ENCODE data around the gene CCDC102B. TPM values are rescaled to one million over a fixed set of nuclear protein-coding genes. Genes with fewer than 3 reads are reported as not detected.

CCDC102B gene
- total RNA-seq, 1 donor, result 4.1 TPM

DNA sequence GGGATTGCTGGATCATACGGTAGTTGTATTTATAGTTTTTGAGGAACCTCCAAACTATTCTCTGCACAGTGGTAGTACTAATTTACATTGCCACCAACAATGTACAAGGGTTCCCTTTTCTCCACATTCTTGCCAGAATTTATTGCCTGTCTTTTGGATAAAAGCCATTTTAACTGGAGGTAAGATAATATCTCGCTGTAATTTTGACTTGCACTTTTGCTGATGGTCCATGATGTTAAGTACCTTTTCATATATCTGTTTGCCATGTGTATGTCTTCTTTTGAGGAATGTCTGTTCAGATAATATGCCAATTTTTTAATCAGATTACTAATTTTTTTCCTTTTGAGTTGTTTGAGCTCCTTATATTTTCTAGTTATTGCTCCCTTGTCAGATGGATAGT is 158.8 kb downstream of the CCDC102B start:
- Histone ChIP-seq H3K4me1 (ENCODE audit: insufficient read depth, low read length) (no peaks in the 10 kb centered on the region), H3K4me3 (ENCODE audit: low read length) (no peak overlapping the region), H3K27me3 (ENCODE audit: insufficient read depth, low read length) (no peaks in the 10 kb centered on the region), H3K9me3 (ENCODE audit: low read depth, low read length) (no peaks in the 10 kb centered on the region)

DNA sequence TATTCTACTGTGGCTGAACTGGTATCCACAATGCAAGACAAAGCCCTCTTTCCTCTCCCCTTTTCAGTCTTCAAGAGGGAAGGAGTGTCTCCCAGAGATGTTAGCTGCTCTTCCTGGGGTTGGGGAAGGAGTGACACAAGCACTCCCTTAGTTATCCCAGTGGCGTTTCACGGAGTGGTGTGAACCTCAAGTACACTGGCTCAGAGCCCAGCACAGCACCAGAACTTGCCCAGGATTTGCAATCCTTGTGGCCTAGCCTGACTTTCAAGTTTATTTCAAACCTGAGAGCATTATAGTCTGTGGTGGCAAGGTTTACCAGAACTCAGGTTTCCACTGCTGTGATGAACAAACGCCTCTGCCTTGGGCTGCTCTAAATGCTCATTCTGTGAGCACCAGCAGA is 162.5 kb downstream of the CCDC102B start:
- H3K27me3 ChIP-seq (ENCODE audit: insufficient read depth, low read length), result no peaks in the 10 kb centered on the region
- no peaks in the 10 kb centered on the region for H3K4me1 ChIP-seq (ENCODE audit: insufficient read depth, low read length)
- H3K4me3 ChIP-seq (ENCODE audit: low read length), result no peak overlapping the region
- H3K9me3 ChIP-seq (ENCODE audit: low read depth, low read length), result no peaks in the 10 kb centered on the region

DNA sequence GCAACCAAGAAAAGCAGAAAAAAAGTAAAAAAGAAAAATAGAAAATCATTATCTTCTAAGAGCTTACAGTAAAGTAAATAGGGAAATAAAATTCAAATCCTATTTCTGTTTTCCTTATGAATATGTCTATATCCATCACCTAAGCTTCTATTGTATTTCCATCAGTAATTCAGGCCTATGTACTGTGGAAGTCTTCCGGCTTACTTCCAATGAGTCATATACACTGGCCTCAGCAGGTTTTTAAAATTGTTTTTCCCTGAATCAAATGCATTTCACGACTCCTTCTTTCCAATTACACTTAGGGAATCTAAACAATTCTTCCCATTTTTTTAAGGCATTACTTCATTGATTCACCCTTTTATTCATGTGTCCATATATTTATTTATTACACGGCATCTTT is 164.7 kb downstream of the CCDC102B start:
- Histone ChIP-seq H3K4me3 (ENCODE audit: low read length) (no peak overlapping the region), H3K27me3 (ENCODE audit: insufficient read depth, low read length) (no peaks in the 10 kb centered on the region), H3K4me1 (ENCODE audit: insufficient read depth, low read length) (no peaks in the 10 kb centered on the region), H3K9me3 (ENCODE audit: low read depth, low read length) (no peaks in the 10 kb centered on the region)

- Histone ChIP-seq H3K4me1 (ENCODE audit: insufficient read depth, low read length) (no peaks in the 10 kb centered on the region), H3K4me3 (ENCODE audit: low read length) (no peak overlapping the region), H3K27me3 (ENCODE audit: insufficient read depth, low read length) (no peaks in the 10 kb centered on the region), H3K9me3 (ENCODE audit: low read depth, low read length) (no peaks in the 10 kb centered on the region)
Observed at GRCh38 chr18:68965817-68966216, 167.9 kb downstream of the CCDC102B start.

- no peaks in the 10 kb centered on the region for H3K27me3 ChIP-seq (ENCODE audit: insufficient read depth, low read length)
- H3K4me1 ChIP-seq (ENCODE audit: insufficient read depth, low read length), result no peaks in the 10 kb centered on the region
- H3K9me3 ChIP-seq (ENCODE audit: low read depth, low read length), result no peaks in the 10 kb centered on the region
- H3K4me3 ChIP-seq (ENCODE audit: low read length), result no peak overlapping the region
Observed at GRCh38 chr18:68969027-68969426, 171.1 kb downstream of the CCDC102B start.

DNA sequence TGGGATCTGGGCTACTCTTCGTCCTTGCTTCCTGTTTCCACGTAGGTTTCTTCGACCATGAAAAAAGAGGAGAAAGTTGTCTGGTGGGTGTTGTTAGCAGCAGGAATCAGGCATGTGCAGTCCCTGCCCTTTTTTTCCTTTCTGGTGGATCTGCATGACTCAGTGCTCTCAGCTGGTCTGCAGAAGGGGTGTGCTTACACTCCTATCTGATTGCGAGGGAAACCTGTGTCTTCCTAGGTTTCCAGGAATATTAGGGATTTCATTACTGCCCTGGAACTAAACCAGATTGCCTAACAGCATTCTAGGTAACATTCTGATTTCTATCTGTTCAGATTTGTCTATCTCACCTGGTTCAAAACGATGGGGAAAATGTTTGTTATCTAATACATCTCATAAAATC is 174.3 kb downstream of the CCDC102B start:
- no peaks in the 10 kb centered on the region for H3K27me3 ChIP-seq (ENCODE audit: insufficient read depth, low read length)
- H3K9me3 ChIP-seq (ENCODE audit: low read depth, low read length), result no peaks in the 10 kb centered on the region
- no peaks in the 10 kb centered on the region for H3K4me1 ChIP-seq (ENCODE audit: insufficient read depth, low read length)
- H3K4me3 ChIP-seq (ENCODE audit: low read length), result no peak overlapping the region

GRCh38 chr18:68979737-68980136 is 181.9 kb downstream of the CCDC102B start:
- Histone ChIP-seq H3K27me3 (ENCODE audit: insufficient read depth, low read length) (no peaks in the 10 kb centered on the region), H3K4me1 (ENCODE audit: insufficient read depth, low read length) (no peaks in the 10 kb centered on the region), H3K4me3 (ENCODE audit: low read length) (no peak overlapping the region), H3K9me3 (ENCODE audit: low read depth, low read length) (no peaks in the 10 kb centered on the region)

- Histone ChIP-seq H3K4me3 (ENCODE audit: low read length) (no peak overlapping the region), H3K4me1 (ENCODE audit: insufficient read depth, low read length) (no peaks in the 10 kb centered on the region), H3K27me3 (ENCODE audit: insufficient read depth, low read length) (no peaks in the 10 kb centered on the region), H3K9me3 (ENCODE audit: low read depth, low read length) (no peaks in the 10 kb centered on the region)
Observed at GRCh38 chr18:68983126-68983525, 185.2 kb downstream of the CCDC102B start.

- no peaks in the 10 kb centered on the region for H3K4me1 ChIP-seq (ENCODE audit: insufficient read depth, low read length)
- no peaks in the 10 kb centered on the region for H3K27me3 ChIP-seq (ENCODE audit: insufficient read depth, low read length)
- no peaks in the 10 kb centered on the region for H3K9me3 ChIP-seq (ENCODE audit: low read depth, low read length)
- H3K4me3 ChIP-seq (ENCODE audit: low read length), result no peak overlapping the region
Observed at GRCh38 chr18:68984342-68984741, 186.5 kb downstream of the CCDC102B start.

GRCh38 chr18:68985172-68985820 is 187.4 kb downstream of the CCDC102B start:
- H3K4me3 ChIP-seq (ENCODE audit: low read length), result no peak overlapping the region
- no peaks in the 10 kb centered on the region for H3K4me1 ChIP-seq (ENCODE audit: insufficient read depth, low read length)
- H3K9me3 ChIP-seq (ENCODE audit: low read depth, low read length), result no peaks in the 10 kb centered on the region
- H3K27me3 ChIP-seq (ENCODE audit: insufficient read depth, low read length), result no peaks in the 10 kb centered on the region

- no peaks in the 10 kb centered on the region for H3K4me1 ChIP-seq (ENCODE audit: insufficient read depth, low read length)
- H3K9me3 ChIP-seq (ENCODE audit: low read depth, low read length), result no peaks in the 10 kb centered on the region
- no peak overlapping the region for H3K4me3 ChIP-seq (ENCODE audit: low read length)
- no peaks in the 10 kb centered on the region for H3K27me3 ChIP-seq (ENCODE audit: insufficient read depth, low read length)
Observed at GRCh38 chr18:68991286-68991685, 193.4 kb downstream of the CCDC102B start.

DNA sequence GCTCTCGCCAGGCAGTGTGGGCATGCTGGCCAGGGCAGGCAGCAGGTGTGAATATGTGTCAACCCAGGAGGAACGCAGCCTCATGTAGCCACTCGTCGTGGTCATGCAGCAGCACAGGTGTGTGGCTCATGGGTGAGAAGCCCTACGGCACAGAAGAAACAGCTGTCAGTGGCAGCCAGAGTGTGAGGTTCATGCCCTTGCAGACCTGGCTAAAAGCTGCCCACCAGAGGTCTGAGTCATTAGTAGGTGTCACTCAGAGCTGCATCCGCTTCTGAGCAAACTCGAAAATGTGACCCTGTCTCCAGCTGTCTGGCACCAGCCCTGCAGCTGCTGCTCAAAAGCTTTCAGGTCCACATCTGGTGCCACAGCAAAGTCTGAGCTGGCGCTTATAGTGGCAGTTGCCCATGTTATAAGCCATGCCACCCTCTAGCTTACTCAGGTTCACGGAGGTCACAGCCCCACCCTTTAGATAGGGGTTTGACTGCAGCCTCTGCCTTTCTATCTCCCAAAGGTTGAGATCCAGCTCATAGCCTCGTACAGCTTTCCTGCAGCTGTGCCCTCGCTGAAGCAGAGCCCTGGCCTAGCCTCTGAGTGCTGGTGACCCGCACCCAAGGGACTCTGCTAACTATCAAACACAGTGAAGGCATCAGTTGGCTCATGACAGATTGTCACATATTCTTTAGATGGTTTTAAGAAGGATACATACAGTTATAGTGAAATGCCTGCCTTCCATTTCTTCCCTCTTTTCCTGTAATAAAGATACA is 195.0 kb downstream of the CCDC102B start:
- Histone ChIP-seq H3K4me1 (ENCODE audit: insufficient read depth, low read length) (no peaks in the 10 kb centered on the region), H3K9me3 (ENCODE audit: low read depth, low read length) (no peaks in the 10 kb centered on the region), H3K4me3 (ENCODE audit: low read length) (no peak overlapping the region), H3K27me3 (ENCODE audit: insufficient read depth, low read length) (no peaks in the 10 kb centered on the region)

- no peaks in the 10 kb centered on the region for H3K27me3 ChIP-seq (ENCODE audit: insufficient read depth, low read length)
- no peaks in the 10 kb centered on the region for H3K9me3 ChIP-seq (ENCODE audit: low read depth, low read length)
- H3K4me3 ChIP-seq (ENCODE audit: low read length), result no peak overlapping the region
- no peaks in the 10 kb centered on the region for H3K4me1 ChIP-seq (ENCODE audit: insufficient read depth, low read length)
Observed at GRCh38 chr18:68995675-68996074, 197.8 kb downstream of the CCDC102B start.

- no peak overlapping the region for H3K4me3 ChIP-seq (ENCODE audit: low read length)
- no peaks in the 10 kb centered on the region for H3K27me3 ChIP-seq (ENCODE audit: insufficient read depth, low read length)
- no peaks in the 10 kb centered on the region for H3K9me3 ChIP-seq (ENCODE audit: low read depth, low read length)
- H3K4me1 ChIP-seq (ENCODE audit: insufficient read depth, low read length), result no peaks in the 10 kb centered on the region
Observed at GRCh38 chr18:68997845-68998244, 200.0 kb downstream of the CCDC102B start.

DNA sequence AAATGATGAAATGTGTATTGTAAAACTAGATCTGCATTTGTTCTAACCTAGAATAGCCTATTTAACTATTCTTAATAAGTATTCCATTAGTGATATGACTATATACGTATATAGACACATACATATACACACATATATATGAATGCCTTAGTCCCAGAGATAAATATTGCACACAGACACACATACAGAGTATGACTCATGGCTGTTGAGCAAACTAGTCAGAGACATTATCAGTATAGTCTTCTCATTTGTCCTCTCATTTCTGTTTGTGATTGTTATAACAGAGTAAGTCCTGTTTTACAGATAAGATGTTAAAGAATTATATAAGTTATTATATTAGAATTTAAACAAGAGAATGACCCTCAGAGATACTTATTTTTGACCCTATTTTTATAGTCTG is 202.5 kb downstream of the CCDC102B start:
- Histone ChIP-seq H3K9me3 (ENCODE audit: low read depth, low read length) (no peaks in the 10 kb centered on the region), H3K4me3 (ENCODE audit: low read length) (no peak overlapping the region), H3K27me3 (ENCODE audit: insufficient read depth, low read length) (no peaks in the 10 kb centered on the region), H3K4me1 (ENCODE audit: insufficient read depth, low read length) (no peaks in the 10 kb centered on the region)

DNA sequence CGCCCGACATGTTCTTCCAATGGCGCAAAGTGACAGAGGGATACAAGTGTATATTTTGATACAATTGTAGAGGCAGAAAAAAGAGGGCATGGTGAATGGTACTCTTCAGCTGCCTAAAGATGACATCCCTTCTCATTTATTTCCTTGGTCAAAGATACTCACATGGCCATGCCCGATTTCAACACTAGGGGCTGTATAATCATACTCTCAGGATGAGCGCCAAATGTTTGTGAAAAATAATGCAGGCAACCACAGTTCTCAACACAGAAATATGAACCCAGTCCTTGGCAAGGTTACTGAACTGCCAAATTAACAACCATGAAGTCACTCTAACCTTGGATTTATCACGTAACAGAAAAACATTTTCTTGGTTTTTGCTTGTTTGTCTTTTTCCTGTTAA is 204.4 kb downstream of the CCDC102B start:
- H3K4me1 ChIP-seq (ENCODE audit: insufficient read depth, low read length), result no peaks in the 10 kb centered on the region
- H3K4me3 ChIP-seq (ENCODE audit: low read length), result no peak overlapping the region
- no peaks in the 10 kb centered on the region for H3K9me3 ChIP-seq (ENCODE audit: low read depth, low read length)

More for the DNA sequence above, 204.4 kb downstream of the CCDC102B start:
- H3K27me3 ChIP-seq (ENCODE audit: insufficient read depth, low read length), result no peaks in the 10 kb centered on the region
